Measurements from ENCODE around the gene RPAP2. TPM values are rescaled to one million over a fixed set of nuclear protein-coding genes. Genes with fewer than 3 reads are reported as not detected.

The RPAP2 gene
- polyA plus RNA-seq, 3 donors: 4.4 to 7.8 (median 7.3) TPM

DNA sequence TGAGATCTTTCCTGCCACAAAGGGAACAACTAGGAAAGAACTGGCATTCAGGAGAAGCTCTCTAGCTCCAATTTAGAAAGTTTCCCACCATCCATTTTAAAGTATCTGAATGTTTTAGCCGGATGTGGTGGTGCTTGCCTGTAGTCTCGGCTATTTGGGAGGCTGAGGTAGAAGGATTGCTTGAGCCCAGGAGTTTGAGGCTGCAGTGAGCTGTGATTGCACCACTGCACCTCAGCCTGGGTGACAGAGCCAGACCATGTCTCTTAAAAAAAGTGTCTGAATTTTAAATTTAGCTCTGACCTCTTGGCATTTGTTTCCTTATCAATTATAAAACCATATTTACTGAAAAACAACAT, 67.2 kb downstream of the RPAP2 start:
- Mint-ChIP-seq H3K36me3 (peaks cover 24 to 35% of the 10 kb centered on the region in 2 donors), H3K9me3 (no peaks in the 10 kb centered on the region), H3K4me1 (no peaks in the 10 kb centered on the region), H3K27ac (no peak overlapping the region), H3K27me3 (ENCODE audit: low read depth in 3 of 3) (no peaks in the 10 kb centered on the region), H3K4me3 (no peak overlapping the region)
- H2AFZ ChIP-seq (ENCODE audit: insufficient read depth, low read depth, low read length, poor library complexity, severe bottlenecking): no peak overlapping the region
- 100% methylated on average over 2 of the region's 2 CpGs for whole genome bisulfite sequencing (ENCODE audit: insufficient coverage)
- no peaks in the 10 kb centered on the region for H3K4me1 ChIP-seq (ENCODE audit: control insufficient read depth in 1 of 2, insufficient read depth in 2 of 2, low read length in 2 of 2)
- no peaks in the 10 kb centered on the region for H3K27me3 ChIP-seq (ENCODE audit: control insufficient read depth in 2 of 2, insufficient read depth in 2 of 2, low read length in 2 of 2)
- no peaks in the 10 kb centered on the region for H3K79me2 ChIP-seq (ENCODE audit: insufficient read depth, low read length)
- no peaks in the 10 kb centered on the region for H3K9me3 ChIP-seq (replicated peaks in 1 of 2; ENCODE audit: control insufficient read depth in 1 of 2, insufficient read depth in 1 of 2, low read length in 2 of 2)
- no peak overlapping the region for H3K9ac ChIP-seq (ENCODE audit: insufficient read depth, low read length, poor library complexity, severe bottlenecking)
- no peak for DNase-seq
- TF ChIP-seq, protein P1, sequence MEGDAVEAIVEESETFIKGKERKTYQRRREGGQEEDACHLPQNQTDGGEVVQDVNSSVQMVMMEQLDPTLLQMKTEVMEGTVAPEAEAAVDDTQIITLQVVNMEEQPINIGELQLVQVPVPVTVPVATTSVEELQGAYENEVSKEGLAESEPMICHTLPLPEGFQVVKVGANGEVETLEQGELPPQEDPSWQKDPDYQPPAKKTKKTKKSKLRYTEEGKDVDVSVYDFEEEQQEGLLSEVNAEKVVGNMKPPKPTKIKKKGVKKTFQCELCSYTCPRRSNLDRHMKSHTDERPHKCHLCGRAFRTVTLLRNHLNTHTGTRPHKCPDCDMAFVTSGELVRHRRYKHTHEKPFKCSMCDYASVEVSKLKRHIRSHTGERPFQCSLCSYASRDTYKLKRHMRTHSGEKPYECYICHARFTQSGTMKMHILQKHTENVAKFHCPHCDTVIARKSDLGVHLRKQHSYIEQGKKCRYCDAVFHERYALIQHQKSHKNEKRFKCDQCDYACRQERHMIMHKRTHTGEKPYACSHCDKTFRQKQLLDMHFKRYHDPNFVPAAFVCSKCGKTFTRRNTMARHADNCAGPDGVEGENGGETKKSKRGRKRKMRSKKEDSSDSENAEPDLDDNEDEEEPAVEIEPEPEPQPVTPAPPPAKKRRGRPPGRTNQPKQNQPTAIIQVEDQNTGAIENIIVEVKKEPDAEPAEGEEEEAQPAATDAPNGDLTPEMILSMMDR (IDR thresholded peaks at IDR 0.05): no peak
- no peaks in the 10 kb centered on the region for H4K20me1 ChIP-seq (ENCODE audit: insufficient read depth, low read length)
- peaks cover 2 to 26% of the 10 kb centered on the region in 2 donors for H3K36me3 ChIP-seq (replicated peaks in 1 of 2; ENCODE audit: control insufficient read depth in 1 of 2, insufficient read depth in 2 of 2, low read length in 2 of 2)
- intact Hi-C loops (cut with micrococcal nuclease): no loop called here
- H3K27ac ChIP-seq (ENCODE audit: low read depth in 1 of 2, low read length in 2 of 2): no peak overlapping the region
- H3K4me2 ChIP-seq (replicated peaks; ENCODE audit: extremely low read depth, low read length, poor library complexity, severe bottlenecking): no peak overlapping the region
- no peak overlapping the region for H3K4me3 ChIP-seq (replicated peaks in 1 of 3; ENCODE audit: low read depth in 2 of 3, low read length in 3 of 3)

DNA sequence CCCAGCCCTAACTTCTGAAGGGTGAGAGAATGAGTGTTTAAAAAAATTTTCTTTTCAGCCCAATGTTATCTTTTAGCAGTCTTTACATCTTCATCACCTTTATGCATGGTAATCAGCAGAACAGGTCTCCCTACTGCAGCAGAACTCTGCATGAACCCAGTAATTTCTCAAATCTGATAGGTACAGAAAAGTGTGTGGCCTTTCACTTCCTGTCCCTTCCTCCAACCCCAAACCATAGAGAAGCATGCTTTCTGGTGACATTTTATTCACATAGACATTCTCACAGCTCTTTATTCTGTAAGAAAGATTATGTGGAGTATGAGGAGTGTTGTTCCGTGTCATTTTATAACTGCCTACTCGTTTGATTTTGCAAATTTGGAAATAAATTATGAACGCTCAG, 68.6 kb downstream of the RPAP2 start:
- Histone ChIP-seq H3K36me3 (replicated peaks in 1 of 2; ENCODE audit: control insufficient read depth in 1 of 2, insufficient read depth in 2 of 2, low read length in 2 of 2) (peaks cover 2 to 26% of the 10 kb centered on the region in 2 donors), H3K27me3 (ENCODE audit: control insufficient read depth in 2 of 2, insufficient read depth in 2 of 2, low read length in 2 of 2) (no peaks in the 10 kb centered on the region), H4K20me1 (ENCODE audit: insufficient read depth, low read length) (no peaks in the 10 kb centered on the region), H3K9me3 (replicated peaks in 1 of 2; ENCODE audit: control insufficient read depth in 1 of 2, insufficient read depth in 1 of 2, low read length in 2 of 2) (no peaks in the 10 kb centered on the region), H3K27ac (ENCODE audit: low read depth in 1 of 2, low read length in 2 of 2) (no peak overlapping the region), H3K4me2 (replicated peaks; ENCODE audit: extremely low read depth, low read length, poor library complexity, severe bottlenecking) (no peak overlapping the region), H3K79me2 (ENCODE audit: insufficient read depth, low read length) (no peaks in the 10 kb centered on the region), H3K4me1 (ENCODE audit: control insufficient read depth in 1 of 2, insufficient read depth in 2 of 2, low read length in 2 of 2) (no peaks in the 10 kb centered on the region), H3K4me3 (replicated peaks in 1 of 3; ENCODE audit: low read depth in 2 of 3, low read length in 3 of 3) (no peak overlapping the region), H2AFZ (ENCODE audit: insufficient read depth, low read depth, low read length, poor library complexity, severe bottlenecking) (no peak overlapping the region), H3K9ac (ENCODE audit: insufficient read depth, low read length, poor library complexity, severe bottlenecking) (no peak overlapping the region)
- Mint-ChIP-seq H3K36me3 (peaks cover 27 to 37% of the 10 kb centered on the region in 2 donors), H3K9me3 (no peaks in the 10 kb centered on the region), H3K4me1 (no peaks in the 10 kb centered on the region), H3K27ac (no peak overlapping the region), H3K27me3 (ENCODE audit: low read depth in 3 of 3) (no peaks in the 10 kb centered on the region), H3K4me3 (no peak overlapping the region)
- no CpG with 5 or more reads among the region's 3 CpGs for WGBS (ENCODE audit: insufficient coverage)
- no peak for DNase-seq
- intact Hi-C loops (cut with micrococcal nuclease): no loop called here
- TF ChIP-seq, protein P1 (IDR thresholded peaks at IDR 0.05): no peak
